Ramos (cell line): ENCODE data around the gene INSRR.

ENCODE experiments used
- in situ Hi-C: fragments of 300-500 bp; cut with MboI; formaldehyde crosslinking; loops from one replicate; pipeline ENCODE4 v1.14.3; 2022; ENCODE audit warnings: low sequenced_read_pairs; ENCODE audit not compliant: unreplicated experiment

INSRR gene

GRCh38 chr1:156876281-156876680 is 17.4 kb upstream of the INSRR start:
- in situ Hi-C loops, result no loop called here

- in situ Hi-C loops, result no loop called here
Observed at GRCh38 chr1:156875341-156875615, 16.4 kb upstream of the INSRR start.

DNA sequence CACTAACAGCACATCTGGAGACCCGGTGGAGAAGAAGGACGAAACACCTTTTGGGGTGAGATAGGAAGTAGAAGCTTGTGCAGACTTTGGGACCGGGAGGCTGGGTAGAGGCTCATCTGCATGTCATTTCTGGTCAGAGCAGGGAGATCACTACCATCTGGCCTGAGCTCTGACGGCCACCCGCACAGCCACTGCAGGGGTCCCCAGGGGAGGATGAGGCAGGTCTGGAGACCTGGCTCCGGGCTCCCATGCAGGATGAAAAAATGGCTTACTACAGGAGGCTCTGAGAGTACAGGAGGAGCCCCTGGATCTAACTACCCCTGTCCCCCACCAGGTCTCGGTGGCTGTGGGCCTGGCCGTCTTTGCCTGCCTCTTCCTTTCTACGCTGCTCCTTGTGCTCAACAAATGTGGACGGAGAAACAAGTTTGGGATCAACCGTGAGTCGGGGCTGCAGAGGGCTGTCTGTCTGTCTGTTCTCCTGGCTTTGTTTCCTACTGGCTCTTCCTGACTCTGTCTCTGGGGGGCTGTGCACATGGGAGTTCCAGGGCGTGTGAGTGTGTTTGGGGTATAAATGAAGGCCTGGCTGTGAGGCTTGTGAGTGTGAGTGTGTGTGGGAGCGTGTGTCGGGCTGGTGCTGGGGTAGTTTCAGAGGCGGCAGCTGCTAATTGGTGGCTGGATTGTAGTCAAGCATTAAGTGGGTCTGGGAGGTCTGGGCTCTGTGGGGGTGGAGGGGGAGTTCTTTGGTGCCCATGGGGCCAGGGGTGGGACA is 15.8 kb upstream of the INSRR start:
- in situ Hi-C loops, result no loop called here

- in situ Hi-C loops, result no loop called here
Observed at GRCh38 chr1:156874142-156874541, 15.2 kb upstream of the INSRR start.

- in situ Hi-C loops, result no loop called here
Observed at GRCh38 chr1:156873659-156874058, 14.7 kb upstream of the INSRR start.

DNA sequence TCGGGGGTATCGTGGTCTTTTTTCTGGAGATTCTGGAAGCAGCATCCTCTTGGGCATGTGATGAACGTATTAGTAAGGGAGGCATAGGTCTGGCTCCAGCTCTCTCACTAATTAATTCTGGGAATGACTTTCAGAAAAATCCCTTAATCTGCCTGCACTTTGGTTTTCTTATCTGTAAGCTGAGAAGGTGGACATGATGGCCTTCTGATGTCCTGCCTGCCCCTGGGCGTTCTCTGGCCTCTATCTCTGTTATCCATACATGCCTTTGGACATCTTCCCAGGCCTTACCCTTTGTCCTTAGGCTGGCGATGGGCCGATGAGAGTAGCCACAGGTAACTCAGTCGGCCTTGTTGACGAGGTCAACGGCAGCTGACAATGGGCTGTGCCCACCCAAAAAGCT is 10.5 kb upstream of the INSRR start:
- in situ Hi-C loops, result no loop called here

GRCh38 chr1:156868341-156868740 is 9.4 kb upstream of the INSRR start:
- in situ Hi-C loops, result no loop called here

GRCh38 chr1:156866249-156866909 is 7.5 kb upstream of the INSRR start:
- in situ Hi-C loops, result no loop called here

- in situ Hi-C loops, result no loop called here
Observed at GRCh38 chr1:156865865-156866248, 6.9 kb upstream of the INSRR start.

GRCh38 chr1:156865258-156865657 is 6.3 kb upstream of the INSRR start:
- in situ Hi-C loops, result no loop called here

GRCh38 chr1:156864796-156865195 is 5.9 kb upstream of the INSRR start:
- in situ Hi-C loops, result loop anchor here (5.0 kb wide), 1 partner anchor 177 kb away; no protein-coding TSS in a partner anchor

DNA sequence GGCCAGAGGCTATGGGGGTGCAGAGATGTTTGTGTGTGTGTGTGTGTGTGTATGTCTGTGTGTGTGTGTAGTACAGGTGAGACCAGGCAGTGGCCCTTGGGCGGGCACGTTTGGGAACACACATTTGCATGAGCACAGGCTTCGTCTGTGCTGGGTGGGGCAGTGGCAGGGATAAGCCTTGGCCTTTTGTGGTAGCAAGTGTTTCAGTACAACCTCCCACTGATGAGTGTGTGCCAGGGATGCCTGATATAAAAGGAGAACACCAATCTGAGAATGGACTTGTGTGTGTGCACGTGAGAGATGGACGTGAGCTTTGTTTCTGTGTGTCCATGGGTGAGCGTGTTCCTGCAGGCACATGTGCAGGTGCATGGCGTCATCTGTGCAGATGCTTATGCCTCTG is 4.7 kb upstream of the INSRR start:
- in situ Hi-C loops, result loop anchor here (5.0 kb wide), 1 partner anchor 176 kb away; no protein-coding TSS in a partner anchor

GRCh38 chr1:156862997-156863599 is 4.2 kb upstream of the INSRR start:
- in situ Hi-C loops, result loop anchor here (5.0 kb wide), 1 partner anchor 176 kb away; no protein-coding TSS in a partner anchor

- in situ Hi-C loops, result loop anchor here (5.0 kb wide), 1 partner anchor 175 kb away; no protein-coding TSS in a partner anchor
Observed at GRCh38 chr1:156862584-156862983, 3.7 kb upstream of the INSRR start.

- in situ Hi-C loops, result loop anchor here (5.0 kb wide), 1 partner anchor 174 kb away; no protein-coding TSS in a partner anchor
Observed at GRCh38 chr1:156860628-156861423, 1.9 kb upstream of the INSRR start, which contains the start of gene NTRK1. Gene NTRK1, plus strand, starts transcription at chr1:156860865. Its CDS starts 70 bp downstream, at chr1:156860935.

GRCh38 chr1:156860113-156860627 is 1.3 kb upstream of the INSRR start:
- in situ Hi-C loops, result loop anchor here (5.0 kb wide), 1 partner anchor 173 kb away; no protein-coding TSS in a partner anchor

GRCh38 chr1:156859523-156860112 is 701 bp upstream of the INSRR start:
- in situ Hi-C loops, result loop anchor here (5.0 kb wide), 1 partner anchor 172 kb away; no protein-coding TSS in a partner anchor

DNA sequence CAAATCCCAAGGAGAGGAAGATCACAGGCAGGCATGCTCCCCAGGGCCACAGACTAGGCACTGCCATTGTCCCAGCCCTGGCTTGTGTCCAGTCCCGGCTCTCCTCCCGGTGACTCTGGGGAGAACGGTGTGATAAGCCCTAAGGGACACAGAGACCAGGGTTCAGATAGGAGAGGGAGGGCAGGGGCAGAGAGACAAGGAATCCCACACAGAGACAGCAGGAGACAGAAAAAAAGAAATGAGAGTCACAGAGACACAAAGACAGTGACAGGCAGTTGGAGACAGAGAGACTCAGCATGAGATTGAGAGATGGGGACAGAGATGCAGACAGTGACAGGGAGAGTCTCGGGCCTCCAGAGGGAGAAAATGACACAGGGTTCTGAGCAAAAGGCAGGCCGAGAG is 361 bp downstream of the INSRR start:
- in situ Hi-C loops, result no loop called here

DNA sequence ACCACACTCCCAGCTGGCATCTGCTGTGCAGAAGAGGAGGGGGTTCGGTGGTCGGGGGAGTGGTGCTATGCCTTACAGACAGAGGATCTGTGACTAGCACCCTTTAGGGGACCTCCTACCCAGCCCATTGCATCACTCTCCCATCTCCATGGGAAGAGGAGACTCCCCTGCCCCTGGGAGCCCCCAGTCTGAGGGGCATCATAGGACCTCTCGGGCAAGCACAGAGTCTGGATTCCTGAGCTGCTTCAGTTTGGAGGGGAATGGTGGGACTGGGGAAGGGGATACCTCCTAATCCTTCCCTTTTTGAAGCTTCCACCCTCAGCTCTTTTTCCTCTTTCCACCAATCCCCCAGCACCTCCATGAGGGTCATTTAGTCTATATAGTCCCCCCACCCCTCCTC is 1.4 kb downstream of the INSRR start:
- in situ Hi-C loops, result no loop called here
